HEK293 (cell line): ENCODE results near the gene SLC22A16.

Experiments used
- GLIS2 ChIP-seq: fragments of 450-650 bp; formaldehyde crosslinking; IDR thresholded peaks from 2 replicates; pipeline ENCODE4 v1.5.1; 2016; ENCODE audit warnings: missing biosample characterization, missing genetic modification characterization
- HOXD13 ChIP-seq: sonication (generic); formaldehyde crosslinking; IDR thresholded peaks from 2 replicates; pipeline ENCODE4 v1.8.0; 2022; ENCODE audit warnings: missing genetic modification reagents, borderline replicate concordance
- MYNN ChIP-seq: fragments of 450-650 bp; formaldehyde crosslinking; IDR thresholded peaks from 2 replicates; pipeline ENCODE4 v1.5.1; 2016; ENCODE audit warnings: missing biosample characterization, missing genetic modification characterization, borderline replicate concordance
- OSR2 ChIP-seq: fragments of 450-650 bp; formaldehyde crosslinking; IDR thresholded peaks from 2 replicates; pipeline ENCODE4 v1.5.1; 2016; ENCODE audit warnings: missing biosample characterization, missing genetic modification characterization
- PRDM4 ChIP-seq: fragments of 450-650 bp; formaldehyde crosslinking; IDR thresholded peaks from 2 replicates; pipeline ENCODE4 v1.5.1; 2017; ENCODE audit warnings: missing biosample characterization, missing genetic modification characterization
- SETDB1 ChIP-seq: IDR thresholded peaks from one replicate; pipeline ENCODE4 v1.6.1; 2017; ENCODE audit warnings: mild to moderate bottlenecking, low read length, moderate library complexity, mixed read lengths; ENCODE audit not compliant: insufficient read length
- SP2 ChIP-seq: fragments of 450-650 bp; formaldehyde crosslinking; IDR thresholded peaks from 2 replicates; pipeline ENCODE4 v1.5.1; 2016; ENCODE audit warnings: missing biosample characterization, missing genetic modification characterization
- TCF7L2 ChIP-seq: IDR thresholded peaks from 2 replicates; pipeline ENCODE4 v1.6.1; 2011; ENCODE audit warnings: low read depth, mild to moderate bottlenecking, inconsistent platforms, low read length, moderate library complexity, borderline replicate concordance
- TRIM28 ChIP-seq: IDR thresholded peaks from 2 replicates; pipeline ENCODE4 v1.6.1; 2011; ENCODE audit warnings: low read length, control low read depth, borderline replicate concordance
- ZBTB7A ChIP-seq: fragments of 450-650 bp; formaldehyde crosslinking; IDR thresholded peaks from 2 replicates; pipeline ENCODE4 v1.5.1; 2016; ENCODE audit warnings: low read depth, missing biosample characterization, missing genetic modification characterization
- ZBTB8A ChIP-seq: fragments of 450-650 bp; formaldehyde crosslinking; IDR thresholded peaks from 2 replicates; pipeline ENCODE4 v1.5.1; 2016; ENCODE audit warnings: missing biosample characterization, missing genetic modification characterization
- ZNF112 ChIP-seq: fragments of 450-650 bp; formaldehyde crosslinking; IDR thresholded peaks from 2 replicates; pipeline ENCODE4 v1.5.0; 2017; ENCODE audit warnings: missing biosample characterization, missing genetic modification characterization
- ZNF132 ChIP-seq: fragments of 450-650 bp; formaldehyde crosslinking; IDR thresholded peaks from 2 replicates; pipeline ENCODE4 v1.5.1; 2017; ENCODE audit warnings: missing biosample characterization, missing genetic modification characterization, borderline replicate concordance
- ZNF146 ChIP-seq: fragments of 450-650 bp; formaldehyde crosslinking; IDR thresholded peaks from 2 replicates; pipeline ENCODE4 v1.5.1; 2016; ENCODE audit warnings: missing biosample characterization, missing genetic modification characterization
- ZNF23 ChIP-seq: fragments of 450-650 bp; formaldehyde crosslinking; IDR thresholded peaks from 2 replicates; pipeline ENCODE4 v1.5.1; 2016; ENCODE audit warnings: missing biosample characterization, missing genetic modification characterization, borderline replicate concordance
- ZNF280D ChIP-seq: fragments of 450-650 bp; formaldehyde crosslinking; IDR thresholded peaks from 2 replicates; pipeline ENCODE4 v1.5.1; 2016; ENCODE audit warnings: missing biosample characterization, missing genetic modification characterization
- ZNF350 ChIP-seq: fragments of 450-650 bp; formaldehyde crosslinking; IDR thresholded peaks from 2 replicates; pipeline ENCODE4 v1.5.0; 2017; ENCODE audit warnings: missing biosample characterization, mild to moderate bottlenecking, missing genetic modification characterization
- ZNF37A ChIP-seq: fragments of 450-650 bp; IDR thresholded peaks from 2 replicates; pipeline ENCODE4 v1.5.1; 2018; ENCODE audit warnings: missing biosample characterization, missing genetic modification characterization
- ZNF449 ChIP-seq: fragments of 450-650 bp; formaldehyde crosslinking; IDR thresholded peaks from 2 replicates; pipeline ENCODE4 v1.5.1; 2017; ENCODE audit warnings: missing biosample characterization, mild to moderate bottlenecking, missing genetic modification characterization, moderate library complexity
- ZNF521 ChIP-seq: fragments of 450-650 bp; formaldehyde crosslinking; IDR thresholded peaks from 2 replicates; pipeline ENCODE4 v1.5.1; 2017; ENCODE audit warnings: missing biosample characterization, mild to moderate bottlenecking, missing genetic modification characterization
- ZNF548 ChIP-seq: fragments of 450-650 bp; formaldehyde crosslinking; IDR thresholded peaks from 2 replicates; pipeline ENCODE4 v1.5.1; 2016; ENCODE audit warnings: missing biosample characterization, missing genetic modification characterization
- ZNF549 ChIP-seq: fragments of 450-650 bp; IDR thresholded peaks from 2 replicates; pipeline ENCODE4 v1.5.1; 2018; ENCODE audit warnings: missing biosample characterization, missing genetic modification characterization, mild to moderate bottlenecking, inconsistent platforms, moderate library complexity
- ZNF555 ChIP-seq: fragments of 450-650 bp; formaldehyde crosslinking; conservative IDR thresholded peaks from 2 replicates; pipeline ENCODE4 v1.5.1; 2017; ENCODE audit warnings: missing biosample characterization, mild to moderate bottlenecking, missing genetic modification characterization, inconsistent platforms
- ZNF596 ChIP-seq: fragments of 450-650 bp; IDR thresholded peaks from 2 replicates; pipeline ENCODE4 v1.5.0; 2018; ENCODE audit warnings: missing biosample characterization, mild to moderate bottlenecking, missing genetic modification characterization, moderate library complexity
- ZNF626 ChIP-seq: fragments of 450-650 bp; sonication (Bioruptor Pico); formaldehyde crosslinking; IDR thresholded peaks from 2 replicates; pipeline ENCODE4 v1.5.1; 2018; ENCODE audit warnings: missing biosample characterization, missing genetic modification characterization, inconsistent platforms
- ZNF768 ChIP-seq: fragments of 450-650 bp; formaldehyde crosslinking; IDR thresholded peaks from 2 replicates; pipeline ENCODE4 v1.5.1; 2018; ENCODE audit warnings: missing biosample characterization, mild to moderate bottlenecking, missing genetic modification characterization
- ZNF777 ChIP-seq: fragments of 450-650 bp; formaldehyde crosslinking; IDR thresholded peaks from 2 replicates; pipeline ENCODE4 v1.5.1; 2017; ENCODE audit warnings: missing biosample characterization, missing genetic modification characterization, borderline replicate concordance
- ZXDB ChIP-seq: fragments of 450-650 bp; formaldehyde crosslinking; IDR thresholded peaks from 2 replicates; pipeline ENCODE4 v1.5.1; 2016; ENCODE audit warnings: missing biosample characterization, missing genetic modification characterization
- TF ChIP-seq, protein P1 (sequence below): fragments of 450-650 bp; formaldehyde crosslinking; IDR thresholded peaks from 2 replicates; pipeline ENCODE4 v1.5.1; 2016; ENCODE audit warnings: missing biosample characterization, missing genetic modification characterization
- TF ChIP-seq, protein P2 (sequence below): fragments of 450-650 bp; formaldehyde crosslinking; IDR thresholded peaks from 2 replicates; pipeline ENCODE4 v1.5.1; 2016; ENCODE audit warnings: missing biosample characterization, missing genetic modification characterization

The SLC22A16 gene

DNA sequence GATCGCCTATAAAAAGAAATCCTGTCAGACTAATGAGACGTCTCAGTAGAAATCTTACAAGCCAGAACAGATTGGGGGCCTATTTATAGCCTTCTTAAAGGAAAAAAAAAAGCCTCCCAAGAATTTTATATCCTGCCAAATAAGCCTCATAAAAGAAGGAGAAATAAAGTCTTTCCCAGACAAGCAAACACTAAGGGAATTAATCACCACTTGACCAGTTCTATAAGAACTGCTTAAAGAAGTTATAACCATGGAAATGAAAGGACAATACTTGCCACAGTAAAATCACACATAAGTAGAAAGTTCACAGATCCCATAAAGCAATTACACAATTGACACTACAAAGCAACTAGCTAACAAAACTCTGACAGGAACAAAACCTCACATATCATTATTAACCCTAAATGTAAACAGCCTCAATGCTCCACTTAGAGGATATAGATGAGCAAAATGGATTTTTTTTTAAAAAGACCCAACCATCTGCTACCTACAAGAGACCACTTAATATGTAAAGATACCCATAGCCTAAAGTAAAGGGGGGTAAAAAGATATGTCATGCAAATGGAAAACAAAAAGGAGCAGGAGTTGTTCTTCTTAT lies 13.4 kb downstream of the SLC22A16 start (continued):
- peak; percentile 77 for TF ChIP-seq ZNF280D
- no peak for TF ChIP-seq ZNF37A (tag by site-specific recombination)
- peak; percentile 89 for TF ChIP-seq ZNF626 (tag by site-specific recombination)
- TF ChIP-seq TCF7L2: no peak
- TF ChIP-seq ZNF555 (tag by site-specific recombination): no peak
- TF ChIP-seq ZNF112 (tag by site-specific recombination): no peak
- TF ChIP-seq ZXDB (tag by site-specific recombination): no peak
- TF ChIP-seq, protein P1, sequence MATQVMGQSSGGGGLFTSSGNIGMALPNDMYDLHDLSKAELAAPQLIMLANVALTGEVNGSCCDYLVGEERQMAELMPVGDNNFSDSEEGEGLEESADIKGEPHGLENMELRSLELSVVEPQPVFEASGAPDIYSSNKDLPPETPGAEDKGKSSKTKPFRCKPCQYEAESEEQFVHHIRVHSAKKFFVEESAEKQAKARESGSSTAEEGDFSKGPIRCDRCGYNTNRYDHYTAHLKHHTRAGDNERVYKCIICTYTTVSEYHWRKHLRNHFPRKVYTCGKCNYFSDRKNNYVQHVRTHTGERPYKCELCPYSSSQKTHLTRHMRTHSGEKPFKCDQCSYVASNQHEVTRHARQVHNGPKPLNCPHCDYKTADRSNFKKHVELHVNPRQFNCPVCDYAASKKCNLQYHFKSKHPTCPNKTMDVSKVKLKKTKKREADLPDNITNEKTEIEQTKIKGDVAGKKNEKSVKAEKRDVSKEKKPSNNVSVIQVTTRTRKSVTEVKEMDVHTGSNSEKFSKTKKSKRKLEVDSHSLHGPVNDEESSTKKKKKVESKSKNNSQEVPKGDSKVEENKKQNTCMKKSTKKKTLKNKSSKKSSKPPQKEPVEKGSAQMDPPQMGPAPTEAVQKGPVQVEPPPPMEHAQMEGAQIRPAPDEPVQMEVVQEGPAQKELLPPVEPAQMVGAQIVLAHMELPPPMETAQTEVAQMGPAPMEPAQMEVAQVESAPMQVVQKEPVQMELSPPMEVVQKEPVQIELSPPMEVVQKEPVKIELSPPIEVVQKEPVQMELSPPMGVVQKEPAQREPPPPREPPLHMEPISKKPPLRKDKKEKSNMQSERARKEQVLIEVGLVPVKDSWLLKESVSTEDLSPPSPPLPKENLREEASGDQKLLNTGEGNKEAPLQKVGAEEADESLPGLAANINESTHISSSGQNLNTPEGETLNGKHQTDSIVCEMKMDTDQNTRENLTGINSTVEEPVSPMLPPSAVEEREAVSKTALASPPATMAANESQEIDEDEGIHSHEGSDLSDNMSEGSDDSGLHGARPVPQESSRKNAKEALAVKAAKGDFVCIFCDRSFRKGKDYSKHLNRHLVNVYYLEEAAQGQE (tag by site-specific recombination): no peak
- TF ChIP-seq ZNF521 (tag by site-specific recombination): no peak
- no peak for TF ChIP-seq HOXD13 (CRISPR knock-in tag)
- no peak for TF ChIP-seq PRDM4 (tag by site-specific recombination)
- TF ChIP-seq ZNF596 (tag by site-specific recombination): no peak
- TF ChIP-seq ZNF350: no peak
- no peak for TF ChIP-seq ZBTB8A (tag by site-specific recombination)
- TF ChIP-seq SP2: no peak
- peak; percentile 100 for TF ChIP-seq SETDB1
- no peak for TF ChIP-seq ZNF146 (tag by site-specific recombination)
- no peak for TF ChIP-seq GLIS2 (tag by site-specific recombination)
- peak; percentile 93 for TF ChIP-seq TRIM28
- no peak for TF ChIP-seq MYNN (tag by site-specific recombination)
- no peak for TF ChIP-seq ZNF777 (tag by site-specific recombination)
- TF ChIP-seq, protein P2, sequence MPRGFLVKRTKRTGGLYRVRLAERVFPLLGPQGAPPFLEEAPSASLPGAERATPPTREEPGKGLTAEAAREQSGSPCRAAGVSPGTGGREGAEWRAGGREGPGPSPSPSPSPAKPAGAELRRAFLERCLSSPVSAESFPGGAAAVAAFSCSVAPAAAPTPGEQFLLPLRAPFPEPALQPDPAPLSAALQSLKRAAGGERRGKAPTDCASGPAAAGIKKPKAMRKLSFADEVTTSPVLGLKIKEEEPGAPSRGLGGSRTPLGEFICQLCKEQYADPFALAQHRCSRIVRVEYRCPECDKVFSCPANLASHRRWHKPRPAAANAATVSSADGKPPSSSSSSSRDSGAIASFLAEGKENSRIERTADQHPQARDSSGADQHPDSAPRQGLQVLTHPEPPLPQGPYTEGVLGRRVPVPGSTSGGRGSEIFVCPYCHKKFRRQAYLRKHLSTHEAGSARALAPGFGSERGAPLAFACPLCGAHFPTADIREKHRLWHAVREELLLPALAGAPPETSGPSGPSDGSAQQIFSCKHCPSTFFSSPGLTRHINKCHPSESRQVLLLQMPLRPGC (tag by site-specific recombination): no peak
- TF ChIP-seq ZNF549 (tag by site-specific recombination): no peak
- TF ChIP-seq ZNF548 (tag by site-specific recombination): no peak
- no peak for TF ChIP-seq ZNF768 (tag by site-specific recombination)
- no peak for TF ChIP-seq ZNF449 (tag by site-specific recombination)
- no peak for TF ChIP-seq ZNF132 (tag by site-specific recombination)
- no peak for TF ChIP-seq ZNF23
- TF ChIP-seq OSR2 (tag by site-specific recombination): no peak
- TF ChIP-seq ZBTB7A (tag by site-specific recombination): no peak
